HG03108 (cell line): ENCODE results near the gene IFNL4.

ENCODE experiments used
- ATAC-seq: cut with Tn5 transposase; IDR thresholded peaks from one replicate; pipeline ENCODE4 v1.9.1; 2021; ENCODE audit warnings: moderate library complexity; ENCODE audit not compliant: unreplicated experiment

IFNL4 gene

GRCh38 chr19:39196860-39197562 is 51.6 kb downstream of the IFNL4 start, which contains the start of gene NCCRP1:
NCCRP1 (plus strand) TSS chr19:39196964; CDS start chr19:39196983, 19 bp downstream.
- ATAC-seq = no peak

GRCh38 chr19:39196320-39196719 is 52.3 kb downstream of the IFNL4 start:
- ATAC-seq = no peak
